ENCODE measurements around the gene PTGS1.

Gene PTGS1

GRCh38 chr9:122346478-122347347 is 24.1 kb upstream of the PTGS1 start:
- peaks cover 15 to 22% of the 10 kb centered on the region in 2 donors for H3K4me1 ChIP-seq (ENCODE audit: control insufficient read depth in 1 of 2, insufficient read depth in 2 of 2, low read length in 2 of 2)
- no peaks in the 10 kb centered on the region for H3K36me3 ChIP-seq (ENCODE audit: control insufficient read depth in 1 of 2, insufficient read depth in 2 of 2, low read length in 2 of 2)
- H3K27ac ChIP-seq (ENCODE audit: low read depth, low read length), result no peak overlapping the region
- peak overlapping the region; percentile 63 to 69 for H3K4me3 ChIP-seq (ENCODE audit: low read depth in 1 of 2, low read length in 2 of 2)
- no peaks in the 10 kb centered on the region for H3K27me3 ChIP-seq (ENCODE audit: control insufficient read depth in 1 of 2, insufficient read depth in 2 of 2, low read length in 2 of 2)
- H3K9me3 ChIP-seq (ENCODE audit: control insufficient read depth in 1 of 2, low read length in 2 of 2), result no peaks in the 10 kb centered on the region
- peak overlapping the region; percentile 51 to 54 for H3K9ac ChIP-seq (ENCODE audit: low read depth in 1 of 2, low read length in 2 of 2)

- peak overlapping the region; percentile 10 to 51 for H3K9ac ChIP-seq (ENCODE audit: low read depth in 1 of 2, low read length in 2 of 2)
- H3K4me3 ChIP-seq (ENCODE audit: low read depth in 1 of 2, low read length in 2 of 2), result peak overlapping the region; percentile 63 to 69
- no peaks in the 10 kb centered on the region for H3K9me3 ChIP-seq (ENCODE audit: control insufficient read depth in 1 of 2, low read length in 2 of 2)
Observed at GRCh38 chr9:122347348-122348287, 23.2 kb upstream of the PTGS1 start.

GRCh38 chr9:122348288-122348777 is 22.5 kb upstream of the PTGS1 start:
- Histone ChIP-seq H3K4me1 (ENCODE audit: control insufficient read depth in 1 of 2, insufficient read depth in 2 of 2, low read length in 2 of 2) (peaks cover 15 to 22% of the 10 kb centered on the region in 2 donors), H3K4me3 (ENCODE audit: low read depth in 1 of 2, low read length in 2 of 2) (no peak overlapping the region), H3K27me3 (ENCODE audit: control insufficient read depth in 1 of 2, insufficient read depth in 2 of 2, low read length in 2 of 2) (no peaks in the 10 kb centered on the region), H3K9ac (ENCODE audit: low read depth in 1 of 2, low read length in 2 of 2) (no peak overlapping the region), H3K27ac (ENCODE audit: low read depth, low read length) (no peak overlapping the region), H3K9me3 (ENCODE audit: control insufficient read depth in 1 of 2, low read length in 2 of 2) (no peaks in the 10 kb centered on the region), H3K36me3 (ENCODE audit: control insufficient read depth in 1 of 2, insufficient read depth in 2 of 2, low read length in 2 of 2) (no peaks in the 10 kb centered on the region)

More at GRCh38 chr9:122347348-122348287, 23.2 kb upstream of the PTGS1 start:
- Histone ChIP-seq H3K4me1 (ENCODE audit: control insufficient read depth in 1 of 2, insufficient read depth in 2 of 2, low read length in 2 of 2) (peaks cover 15 to 22% of the 10 kb centered on the region in 2 donors), H3K36me3 (ENCODE audit: control insufficient read depth in 1 of 2, insufficient read depth in 2 of 2, low read length in 2 of 2) (no peaks in the 10 kb centered on the region), H3K27ac (ENCODE audit: low read depth, low read length) (no peak overlapping the region), H3K27me3 (ENCODE audit: control insufficient read depth in 1 of 2, insufficient read depth in 2 of 2, low read length in 2 of 2) (no peaks in the 10 kb centered on the region)

- Histone ChIP-seq H3K27ac (ENCODE audit: low read depth, low read length) (no peak overlapping the region), H3K4me1 (ENCODE audit: control insufficient read depth in 1 of 2, insufficient read depth in 2 of 2, low read length in 2 of 2) (peaks cover 15 to 22% of the 10 kb centered on the region in 2 donors), H3K9me3 (ENCODE audit: control insufficient read depth in 1 of 2, low read length in 2 of 2) (no peaks in the 10 kb centered on the region), H3K36me3 (ENCODE audit: control insufficient read depth in 1 of 2, insufficient read depth in 2 of 2, low read length in 2 of 2) (no peaks in the 10 kb centered on the region), H3K4me3 (ENCODE audit: low read depth in 1 of 2, low read length in 2 of 2) (no peak overlapping the region), H3K9ac (ENCODE audit: low read depth in 1 of 2, low read length in 2 of 2) (no peak overlapping the region), H3K27me3 (ENCODE audit: control insufficient read depth in 1 of 2, insufficient read depth in 2 of 2, low read length in 2 of 2) (no peaks in the 10 kb centered on the region)
Observed at GRCh38 chr9:122348791-122349190, 22.0 kb upstream of the PTGS1 start.

GRCh38 chr9:122349201-122349600 is 21.6 kb upstream of the PTGS1 start:
- Histone ChIP-seq H3K9ac (ENCODE audit: low read depth in 1 of 2, low read length in 2 of 2) (no peak overlapping the region), H3K27me3 (ENCODE audit: control insufficient read depth in 1 of 2, insufficient read depth in 2 of 2, low read length in 2 of 2) (no peaks in the 10 kb centered on the region), H3K4me3 (ENCODE audit: low read depth in 1 of 2, low read length in 2 of 2) (no peak overlapping the region)

GRCh38 chr9:122350577-122351355 is 20.1 kb upstream of the PTGS1 start:
- Histone ChIP-seq H3K27ac (ENCODE audit: low read depth, low read length) (no peak overlapping the region), H3K9me3 (ENCODE audit: control insufficient read depth in 1 of 2, low read length in 2 of 2) (no peaks in the 10 kb centered on the region), H3K9ac (ENCODE audit: low read depth in 1 of 2, low read length in 2 of 2) (no peak overlapping the region), H3K4me1 (ENCODE audit: control insufficient read depth in 1 of 2, insufficient read depth in 2 of 2, low read length in 2 of 2) (peaks cover 15 to 22% of the 10 kb centered on the region in 2 donors), H3K27me3 (ENCODE audit: control insufficient read depth in 1 of 2, insufficient read depth in 2 of 2, low read length in 2 of 2) (no peaks in the 10 kb centered on the region), H3K36me3 (ENCODE audit: control insufficient read depth in 1 of 2, insufficient read depth in 2 of 2, low read length in 2 of 2) (no peaks in the 10 kb centered on the region), H3K4me3 (ENCODE audit: low read depth in 1 of 2, low read length in 2 of 2) (no peak overlapping the region)

More at GRCh38 chr9:122349201-122349600, 21.6 kb upstream of the PTGS1 start:
- Histone ChIP-seq H3K9me3 (ENCODE audit: control insufficient read depth in 1 of 2, low read length in 2 of 2) (no peaks in the 10 kb centered on the region), H3K36me3 (ENCODE audit: control insufficient read depth in 1 of 2, insufficient read depth in 2 of 2, low read length in 2 of 2) (no peaks in the 10 kb centered on the region), H3K4me1 (ENCODE audit: control insufficient read depth in 1 of 2, insufficient read depth in 2 of 2, low read length in 2 of 2) (peaks cover 15 to 22% of the 10 kb centered on the region in 2 donors), H3K27ac (ENCODE audit: low read depth, low read length) (no peak overlapping the region)

- no peak overlapping the region for H3K4me3 ChIP-seq (ENCODE audit: low read depth in 1 of 2, low read length in 2 of 2)
- H3K36me3 ChIP-seq (ENCODE audit: control insufficient read depth in 1 of 2, insufficient read depth in 2 of 2, low read length in 2 of 2), result no peaks in the 10 kb centered on the region
- H3K27ac ChIP-seq (ENCODE audit: low read depth, low read length), result no peak overlapping the region
- no peak overlapping the region for H3K9ac ChIP-seq (ENCODE audit: low read depth in 1 of 2, low read length in 2 of 2)
- H3K4me1 ChIP-seq (ENCODE audit: control insufficient read depth in 1 of 2, insufficient read depth in 2 of 2, low read length in 2 of 2), result no peaks in the 10 kb centered on the region
- no peaks in the 10 kb centered on the region for H3K27me3 ChIP-seq (ENCODE audit: control insufficient read depth in 1 of 2, insufficient read depth in 2 of 2, low read length in 2 of 2)
- no peaks in the 10 kb centered on the region for H3K9me3 ChIP-seq (ENCODE audit: control insufficient read depth in 1 of 2, low read length in 2 of 2)
Observed at GRCh38 chr9:122354536-122355199, 16.2 kb upstream of the PTGS1 start.

- H3K9me3 ChIP-seq (ENCODE audit: control insufficient read depth in 1 of 2, low read length in 2 of 2), result no peaks in the 10 kb centered on the region
- no peaks in the 10 kb centered on the region for H3K27me3 ChIP-seq (ENCODE audit: control insufficient read depth in 1 of 2, insufficient read depth in 2 of 2, low read length in 2 of 2)
- no peak overlapping the region for H3K27ac ChIP-seq (ENCODE audit: low read depth, low read length)
Observed at GRCh38 chr9:122355336-122355875, 15.4 kb upstream of the PTGS1 start.

GRCh38 chr9:122356627-122357026 is 14.2 kb upstream of the PTGS1 start:
- Histone ChIP-seq H3K4me3 (ENCODE audit: low read depth in 1 of 2, low read length in 2 of 2) (no peak overlapping the region), H3K36me3 (ENCODE audit: control insufficient read depth in 1 of 2, insufficient read depth in 2 of 2, low read length in 2 of 2) (no peaks in the 10 kb centered on the region), H3K27me3 (ENCODE audit: control insufficient read depth in 1 of 2, insufficient read depth in 2 of 2, low read length in 2 of 2) (no peaks in the 10 kb centered on the region), H3K9me3 (ENCODE audit: control insufficient read depth in 1 of 2, low read length in 2 of 2) (no peaks in the 10 kb centered on the region), H3K9ac (ENCODE audit: low read depth in 1 of 2, low read length in 2 of 2) (no peak overlapping the region), H3K27ac (ENCODE audit: low read depth, low read length) (no peak overlapping the region), H3K4me1 (ENCODE audit: control insufficient read depth in 1 of 2, insufficient read depth in 2 of 2, low read length in 2 of 2) (no peaks in the 10 kb centered on the region)

More at GRCh38 chr9:122355336-122355875, 15.4 kb upstream of the PTGS1 start:
- Histone ChIP-seq H3K36me3 (ENCODE audit: control insufficient read depth in 1 of 2, insufficient read depth in 2 of 2, low read length in 2 of 2) (no peaks in the 10 kb centered on the region), H3K9ac (ENCODE audit: low read depth in 1 of 2, low read length in 2 of 2) (no peak overlapping the region), H3K4me1 (ENCODE audit: control insufficient read depth in 1 of 2, insufficient read depth in 2 of 2, low read length in 2 of 2) (no peaks in the 10 kb centered on the region), H3K4me3 (ENCODE audit: low read depth in 1 of 2, low read length in 2 of 2) (no peak overlapping the region)
